NCI-H1930 (cell line): ENCODE measurements around the gene PTPN4.

ENCODE experiments used
- DNase-seq, 2 experiments: peaks; one replicate each; lab custom pipeline; 2025; lab: John Stamatoyannopoulos, UW

The PTPN4 gene

GRCh38 chr2:119809339-119810048 is 49.8 kb downstream of the PTPN4 start:
- no peak for DNase-seq

GRCh38 chr2:119810049-119810630 is 50.4 kb downstream of the PTPN4 start:
- peak in 1 of 2 experiments; percentile 28 for DNase-seq

GRCh38 chr2:119814216-119814615 is 54.5 kb downstream of the PTPN4 start:
- no peak for DNase-seq

- no peak for DNase-seq
These were observed 59.1 kb downstream of the PTPN4 start for GRCh38 chr2:119818792-119819191.

- no peak for DNase-seq
These were observed 60.1 kb downstream of the PTPN4 start for GRCh38 chr2:119819846-119820245.

- DNase-seq: no peak
These were observed 60.6 kb downstream of the PTPN4 start for GRCh38 chr2:119820275-119820674.

GRCh38 chr2:119821266-119821665 is 61.5 kb downstream of the PTPN4 start:
- no peak for DNase-seq

- DNase-seq: no peak
These were observed 64.1 kb downstream of the PTPN4 start for GRCh38 chr2:119823734-119824334.

- no peak for DNase-seq
These were observed 66.7 kb downstream of the PTPN4 start for GRCh38 chr2:119826370-119826961.

GRCh38 chr2:119827866-119828507 is 68.3 kb downstream of the PTPN4 start:
- no peak for DNase-seq

GRCh38 chr2:119836455-119837142 is 76.9 kb downstream of the PTPN4 start:
- no peak for DNase-seq

- DNase-seq: no peak
These were observed 77.6 kb downstream of the PTPN4 start for GRCh38 chr2:119837350-119837749.

GRCh38 chr2:119837759-119838158 is 78.0 kb downstream of the PTPN4 start:
- DNase-seq: no peak

- no peak for DNase-seq
These were observed 78.5 kb downstream of the PTPN4 start for GRCh38 chr2:119838179-119838578.

GRCh38 chr2:119841550-119841949 is 81.8 kb downstream of the PTPN4 start:
- no peak for DNase-seq

- no peak for DNase-seq
These were observed 86.3 kb downstream of the PTPN4 start for GRCh38 chr2:119846021-119846420.

- no peak for DNase-seq
These were observed 90.3 kb downstream of the PTPN4 start for GRCh38 chr2:119849838-119850565.

- DNase-seq: no peak
These were observed 92.5 kb downstream of the PTPN4 start for GRCh38 chr2:119852214-119852613.

- no peak for DNase-seq
These were observed 94.2 kb downstream of the PTPN4 start for GRCh38 chr2:119853777-119854399.

GRCh38 chr2:119856469-119856901 is 96.8 kb downstream of the PTPN4 start:
- no peak for DNase-seq

GRCh38 chr2:119857742-119858141 is 98.0 kb downstream of the PTPN4 start:
- DNase-seq: no peak
